K562 (cell line): ENCODE measurements around the gene POU2F1. TPM values are rescaled to one million over a fixed set of nuclear protein-coding genes. Genes with fewer than 3 reads are reported as not detected.

ENCODE experiments used
- BMI1 ChIP-seq: fragments of 150-350 bp; IDR thresholded peaks from 2 replicates; pipeline ENCODE4 v1.6.1; 2014; ENCODE audit warnings: low read length
- HOXB6 ChIP-seq: fragments of 250-450 bp; sonication (Bioruptor Pico); IDR thresholded peaks from 2 replicates; pipeline ENCODE4 v1.5.1; 2022; ENCODE audit warnings: mild to moderate bottlenecking, borderline replicate concordance
- MAFG ChIP-seq: fragments of 450-650 bp; conservative IDR thresholded peaks from 2 replicates; pipeline ENCODE4 v1.6.1; 2016; ENCODE audit warnings: missing genetic modification characterization, missing compliant biosample characterization
- MAFK ChIP-seq: IDR thresholded peaks from 2 replicates; pipeline ENCODE4 v1.6.1; 2011; ENCODE audit warnings: low read length, improper control_type of control experiment
- MCM5 ChIP-seq: fragments of 450-650 bp; IDR thresholded peaks from 2 replicates; pipeline ENCODE4 v1.6.1; 2016; ENCODE audit warnings: low read depth
- MCM7 ChIP-seq, 2 experiments: fragments of 450-650 bp; IDR thresholded peaks; 2 replicates each; pipeline ENCODE4 v1.6.1; 2016 to 2018
- NFE2 ChIP-seq: IDR thresholded peaks from 2 replicates; pipeline ENCODE4 v1.6.1; 2014; ENCODE audit warnings: antibody characterized with exemption, low read depth
- NR3C1 ChIP-seq: sonication (generic); formaldehyde crosslinking; IDR thresholded peaks from 2 replicates; pipeline ENCODE4 v1.8.1; 2022; ENCODE audit warnings: missing genetic modification reagents
- OTX1 ChIP-seq: fragments of 450-650 bp; formaldehyde crosslinking; IDR thresholded peaks from 2 replicates; pipeline ENCODE4 v1.4.0; 2022; ENCODE audit warnings: mild to moderate bottlenecking
- PHF8 ChIP-seq: fragments of 200-600 bp; sonication (generic); IDR thresholded peaks from 2 replicates; pipeline ENCODE4 v1.6.1; 2012; ENCODE audit warnings: mixed run types, mild to moderate bottlenecking, inconsistent platforms, low read length, moderate library complexity, borderline replicate concordance
- PURB ChIP-seq: sonication (generic); formaldehyde crosslinking; IDR thresholded peaks from 2 replicates; pipeline ENCODE4 v1.9.0; 2021; ENCODE audit warnings: low read depth, mild to moderate bottlenecking, missing genetic modification reagents
- SLC30A9 ChIP-seq: fragments of 250-450 bp; sonication (Bioruptor Pico); IDR thresholded peaks from 2 replicates; pipeline ENCODE4 v1.8.0; 2022; ENCODE audit warnings: mild to moderate bottlenecking, moderate library complexity
- SMAD4 ChIP-seq: fragments of 250-450 bp; sonication (Bioruptor Pico); conservative IDR thresholded peaks from 2 replicates; pipeline ENCODE4 v1.8.0; 2021; ENCODE audit warnings: inconsistent platforms, mild to moderate bottlenecking, moderate library complexity
- SMARCE1 ChIP-seq: fragments of 450-650 bp; IDR thresholded peaks from 2 replicates; pipeline ENCODE4 v1.7.1; 2016; ENCODE audit warnings: mild to moderate bottlenecking
- SOX6 ChIP-seq: fragments of 450-650 bp; IDR thresholded peaks from 2 replicates; pipeline ENCODE4 v1.6.1; 2014; ENCODE audit warnings: mild to moderate bottlenecking
- ZBTB5 ChIP-seq: fragments of 450-650 bp; IDR thresholded peaks from 2 replicates; pipeline ENCODE4 v1.6.1; 2017; ENCODE audit warnings: antibody characterized with exemption
- ZNF224 ChIP-seq: sonication (generic); formaldehyde crosslinking; IDR thresholded peaks from 2 replicates; pipeline ENCODE4 v1.8.0; 2022; ENCODE audit warnings: mild to moderate bottlenecking, missing genetic modification reagents
- ZNF232 ChIP-seq: sonication (generic); formaldehyde crosslinking; IDR thresholded peaks from 2 replicates; pipeline ENCODE4 v1.8.0; 2022; ENCODE audit warnings: mild to moderate bottlenecking, missing genetic modification reagents
- ZNF316 ChIP-seq: fragments of 450-650 bp; IDR thresholded peaks from 2 replicates; pipeline ENCODE4 v1.6.1; 2016
- ZNF347 ChIP-seq: fragments of 450-650 bp; formaldehyde crosslinking; IDR thresholded peaks from 2 replicates; pipeline ENCODE4 v1.4.0; 2020; ENCODE audit warnings: low read depth, mild to moderate bottlenecking, moderate library complexity
- polyA plus RNA-seq, 8 experiments: library from polyadenylated mRNA; depleted of rRNA in 4 of 8; stranded (reverse) in 5 of 8; unstranded in 3 of 8; fragments of >200 nt; fragmentation: Nextera tagmentation in 2 of 8; fragmentation: Illumina TruSeq in 1 of 8; extraction: Ambion mirVana in 2 of 8; extraction: Trizol in 1 of 8; gene quantifications; 2 replicates each; pipeline versions ENCODE4 v1.2.1 to v1.2.3, GENCODE V29; 2011 to 2014; ENCODE audit warnings: inconsistent platforms in 1 of 8, missing spikeins in 1 of 8
- total RNA-seq, 7 experiments: library from RNA; depleted of rRNA in 6 of 7; stranded (reverse); fragments of >200 nt in 6 of 7; fragmentation: Illumina TruSeq in 2 of 7; extraction: Trizol in 2 of 7; gene quantifications; 2 replicates each; pipeline versions ENCODE4 v1.2.1 to v1.2.3, GENCODE V29; 2011 to 2021; ENCODE audit warnings: low replicate concordance in 1 of 7
- TF ChIP-seq, protein P1 (sequence below): fragments of 250-450 bp; sonication (Bioruptor Pico); IDR thresholded peaks from 2 replicates; pipeline ENCODE4 v1.4.0; 2020
- TF ChIP-seq, protein P2 (sequence below): sonication (generic); formaldehyde crosslinking; IDR thresholded peaks from 2 replicates; pipeline ENCODE4 v1.5.0; 2020; ENCODE audit warnings: missing genetic modification reagents

Gene POU2F1
- total and polyA plus RNA-seq, 9 of the 15 experiments (the other 6 are each of a cell fraction or from before 2014, with no cell fraction given) = 2.6 to 22.3 (median 8.8) TPM

DNA sequence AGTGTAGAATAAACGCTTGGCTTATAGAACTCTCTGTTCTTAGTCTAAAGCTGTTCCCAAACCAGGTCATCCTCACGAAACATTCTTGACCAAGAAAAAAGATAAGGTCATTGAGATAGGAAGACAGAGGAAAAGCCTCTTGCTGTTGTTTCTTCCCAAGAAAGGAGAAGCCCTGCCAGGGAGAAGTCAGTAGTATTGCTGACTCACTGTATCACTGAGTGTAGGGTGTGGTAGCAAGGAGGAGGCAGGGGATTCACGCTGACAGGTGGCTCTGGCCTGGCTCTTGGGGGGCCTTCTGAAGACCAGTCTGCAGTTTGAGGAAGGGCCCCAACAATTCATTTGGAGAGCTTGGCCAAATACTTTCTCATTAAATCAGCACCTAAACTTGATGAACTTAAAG lies 199.8 kb downstream of the POU2F1 start (continued):
- TF ChIP-seq ZNF224 (CRISPR knock-in tag) (no peak), PHF8 (no peak), BMI1 (no peak), ZBTB5 (no peak), ZNF316 (peak; percentile 87), SMAD4 (CRISPR knock-in tag) (no peak), OTX1 (no peak), NR3C1 (CRISPR knock-in tag) (no peak), NFE2 (peak; percentile 95), SOX6 (peak; percentile 72), HOXB6 (CRISPR knock-in tag) (no peak), MCM7 (IDR thresholded peaks at IDR 0.05) (no peak), ZNF232 (no peak), PURB (CRISPR knock-in tag) (no peak), MCM5 (no peak), ZNF347 (CRISPR knock-in tag) (no peak), SMARCE1 (peak; percentile 41; the same call in 1 of the 2 replicates), MAFK (peak; percentile 74), SLC30A9 (CRISPR knock-in tag) (no peak), MAFG (tag) (peak; percentile 93)
- TF ChIP-seq, protein P1, sequence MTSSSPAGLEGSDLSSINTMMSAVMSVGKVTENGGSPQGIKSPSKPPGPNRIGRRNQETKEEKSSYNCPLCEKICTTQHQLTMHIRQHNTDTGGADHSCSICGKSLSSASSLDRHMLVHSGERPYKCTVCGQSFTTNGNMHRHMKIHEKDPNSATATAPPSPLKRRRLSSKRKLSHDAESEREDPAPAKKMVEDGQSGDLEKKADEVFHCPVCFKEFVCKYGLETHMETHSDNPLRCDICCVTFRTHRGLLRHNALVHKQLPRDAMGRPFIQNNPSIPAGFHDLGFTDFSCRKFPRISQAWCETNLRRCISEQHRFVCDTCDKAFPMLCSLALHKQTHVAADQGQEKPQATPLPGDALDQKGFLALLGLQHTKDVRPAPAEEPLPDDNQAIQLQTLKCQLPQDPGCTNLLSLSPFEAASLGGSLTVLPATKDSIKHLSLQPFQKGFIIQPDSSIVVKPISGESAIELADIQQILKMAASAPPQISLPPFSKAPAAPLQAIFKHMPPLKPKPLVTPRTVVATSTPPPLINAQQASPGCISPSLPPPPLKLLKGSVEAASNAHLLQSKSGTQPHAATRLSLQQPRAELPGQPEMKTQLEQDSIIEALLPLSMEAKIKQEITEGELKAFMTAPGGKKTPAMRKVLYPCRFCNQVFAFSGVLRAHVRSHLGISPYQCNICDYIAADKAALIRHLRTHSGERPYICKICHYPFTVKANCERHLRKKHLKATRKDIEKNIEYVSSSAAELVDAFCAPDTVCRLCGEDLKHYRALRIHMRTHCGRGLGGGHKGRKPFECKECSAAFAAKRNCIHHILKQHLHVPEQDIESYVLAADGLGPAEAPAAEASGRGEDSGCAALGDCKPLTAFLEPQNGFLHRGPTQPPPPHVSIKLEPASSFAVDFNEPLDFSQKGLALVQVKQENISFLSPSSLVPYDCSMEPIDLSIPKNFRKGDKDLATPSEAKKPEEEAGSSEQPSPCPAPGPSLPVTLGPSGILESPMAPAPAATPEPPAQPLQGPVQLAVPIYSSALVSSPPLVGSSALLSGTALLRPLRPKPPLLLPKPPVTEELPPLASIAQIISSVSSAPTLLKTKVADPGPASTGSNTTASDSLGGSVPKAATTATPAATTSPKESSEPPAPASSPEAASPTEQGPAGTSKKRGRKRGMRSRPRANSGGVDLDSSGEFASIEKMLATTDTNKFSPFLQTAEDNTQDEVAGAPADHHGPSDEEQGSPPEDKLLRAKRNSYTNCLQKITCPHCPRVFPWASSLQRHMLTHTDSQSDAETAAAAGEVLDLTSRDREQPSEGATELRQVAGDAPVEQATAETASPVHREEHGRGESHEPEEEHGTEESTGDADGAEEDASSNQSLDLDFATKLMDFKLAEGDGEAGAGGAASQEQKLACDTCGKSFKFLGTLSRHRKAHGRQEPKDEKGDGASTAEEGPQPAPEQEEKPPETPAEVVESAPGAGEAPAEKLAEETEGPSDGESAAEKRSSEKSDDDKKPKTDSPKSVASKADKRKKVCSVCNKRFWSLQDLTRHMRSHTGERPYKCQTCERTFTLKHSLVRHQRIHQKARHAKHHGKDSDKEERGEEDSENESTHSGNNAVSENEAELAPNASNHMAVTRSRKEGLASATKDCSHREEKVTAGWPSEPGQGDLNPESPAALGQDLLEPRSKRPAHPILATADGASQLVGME (CRISPR knock-in tag) = no peak
- TF ChIP-seq, protein P2, sequence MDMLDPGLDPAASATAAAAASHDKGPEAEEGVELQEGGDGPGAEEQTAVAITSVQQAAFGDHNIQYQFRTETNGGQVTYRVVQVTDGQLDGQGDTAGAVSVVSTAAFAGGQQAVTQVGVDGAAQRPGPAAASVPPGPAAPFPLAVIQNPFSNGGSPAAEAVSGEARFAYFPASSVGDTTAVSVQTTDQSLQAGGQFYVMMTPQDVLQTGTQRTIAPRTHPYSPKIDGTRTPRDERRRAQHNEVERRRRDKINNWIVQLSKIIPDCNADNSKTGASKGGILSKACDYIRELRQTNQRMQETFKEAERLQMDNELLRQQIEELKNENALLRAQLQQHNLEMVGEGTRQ (CRISPR knock-in tag) = no peak
